Left renal pelvis (tissue), 4 donors: ENCODE data around the gene C11orf86. TPM values are rescaled to one million over a fixed set of nuclear protein-coding genes. Genes with fewer than 3 reads are reported as not detected.

Source experiments
- DNase-seq, 4 donors: peaks; one replicate each; pipeline ENCODE4 v3.0.0-alpha.2; 2013; ENCODE audit warnings: low read depth in 4 of 4, low spot score in 3 of 4
- polyA plus RNA-seq, 4 donors: library from polyadenylated mRNA; unstranded; fragments of 120-200 nt; gene quantifications; one replicate each; pipeline ENCODE4 v1.2.1, GENCODE V29; 2013; ENCODE audit not compliant: insufficient read length in 4 of 4

C11orf86 gene
- polyA plus RNA-seq, 4 donors: not detected

DNA sequence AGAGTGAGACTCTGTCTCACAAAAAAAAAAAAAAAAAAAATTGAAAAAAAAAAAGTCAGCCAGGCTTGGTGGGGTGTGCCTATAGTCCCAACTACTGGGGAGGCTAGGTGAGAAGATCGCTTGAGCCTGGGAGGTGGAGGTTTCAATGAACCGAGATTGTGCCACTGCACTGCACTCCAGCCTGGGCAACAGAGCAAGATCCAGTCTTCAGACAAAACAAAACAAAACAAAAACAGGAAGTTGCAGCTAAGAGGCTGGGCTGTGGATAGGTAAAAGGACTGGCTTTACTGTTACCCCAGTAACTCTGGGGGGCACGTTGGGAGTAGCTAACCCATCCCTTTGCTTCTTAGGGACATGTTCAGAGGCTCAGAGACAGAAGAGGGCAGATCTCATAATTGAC, 10.6 kb upstream of the C11orf86 start:
- no peak for DNase-seq

DNA sequence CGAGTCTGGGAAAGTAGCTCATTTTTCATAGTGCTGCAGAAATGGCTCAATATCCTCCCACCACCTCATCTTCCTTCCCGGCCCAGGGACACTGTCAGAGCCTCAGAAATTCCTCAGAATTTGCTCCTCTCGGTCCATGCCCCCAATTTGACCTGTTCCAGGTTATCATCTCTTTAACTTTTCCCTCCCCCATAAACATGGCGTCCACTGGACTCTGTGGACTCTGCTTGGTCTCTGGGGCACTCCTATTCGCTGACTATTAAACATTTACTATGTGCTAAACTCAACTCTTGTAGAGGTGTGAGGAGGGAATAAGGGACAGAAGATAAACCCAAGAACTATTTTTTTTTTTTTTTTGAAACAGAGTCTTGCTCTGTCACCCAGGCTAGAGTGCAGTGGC, 8.8 kb upstream of the C11orf86 start:
- DNase-seq: no peak

DNA sequence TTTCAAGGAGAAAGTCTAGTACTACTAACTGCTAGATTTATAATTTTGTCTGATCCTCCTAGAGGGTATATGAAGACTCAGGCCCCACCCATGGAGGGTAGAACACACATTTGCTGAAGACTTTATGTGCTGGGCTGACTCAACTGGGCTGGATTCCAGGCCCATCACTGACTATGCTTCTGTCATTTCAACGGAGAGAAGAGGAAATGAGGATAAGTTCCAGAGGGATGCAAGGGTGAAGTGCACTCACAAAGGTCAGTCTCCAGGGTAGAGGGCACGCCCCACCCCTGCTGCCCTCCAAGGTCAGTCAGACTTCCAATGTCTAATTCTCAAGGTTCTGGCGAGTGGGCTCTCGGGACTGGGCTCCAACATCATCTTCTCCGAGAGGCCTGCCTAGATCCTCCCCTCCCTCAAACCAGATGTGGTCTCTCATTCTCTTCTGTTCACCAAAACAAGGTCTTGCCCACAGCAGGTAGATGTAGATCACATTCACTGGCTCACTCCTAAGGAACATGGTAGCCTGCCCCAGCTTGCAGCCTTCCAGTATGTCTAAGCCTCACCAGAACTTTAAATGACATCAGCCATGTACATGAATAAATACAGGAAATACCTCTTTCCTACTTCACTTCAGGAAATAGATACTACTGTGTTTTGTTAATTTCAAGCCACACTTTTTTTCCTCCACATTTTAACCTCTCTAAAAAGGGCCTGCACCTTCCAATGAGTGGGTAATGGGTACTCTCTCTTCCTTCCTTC, 7.3 kb upstream of the C11orf86 start:
- DNase-seq: no peak

DNA sequence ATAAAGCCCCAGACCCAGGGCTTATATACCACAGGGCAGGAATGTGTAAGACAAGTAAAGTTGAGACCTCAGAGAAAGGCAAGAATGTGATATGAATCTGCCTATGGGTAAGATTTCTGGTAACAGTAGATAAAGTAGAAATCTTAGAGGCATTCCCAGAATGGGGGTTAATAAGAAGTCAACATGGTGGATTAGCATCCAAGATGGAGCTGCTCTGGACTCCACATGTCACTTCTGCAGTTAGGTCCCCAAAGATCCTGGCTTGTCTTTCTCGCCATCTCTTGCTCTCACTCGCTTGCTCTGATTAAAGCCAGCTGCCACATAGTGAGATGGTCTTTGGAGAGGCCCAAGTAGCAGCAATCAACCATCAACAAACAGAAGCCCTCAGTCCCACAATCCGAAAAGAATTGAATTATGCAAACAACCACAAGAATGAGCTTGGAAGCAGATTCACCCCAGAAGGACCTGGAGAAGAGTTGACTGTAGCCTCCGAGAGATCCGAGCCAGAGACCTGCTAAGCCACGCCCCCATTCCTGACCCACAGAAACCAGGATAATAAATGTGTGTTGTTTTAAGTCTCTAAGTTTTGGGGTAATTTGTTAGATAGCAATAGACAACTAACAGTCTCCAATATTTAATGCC, 5.4 kb upstream of the C11orf86 start:
- no peak for DNase-seq

DNA sequence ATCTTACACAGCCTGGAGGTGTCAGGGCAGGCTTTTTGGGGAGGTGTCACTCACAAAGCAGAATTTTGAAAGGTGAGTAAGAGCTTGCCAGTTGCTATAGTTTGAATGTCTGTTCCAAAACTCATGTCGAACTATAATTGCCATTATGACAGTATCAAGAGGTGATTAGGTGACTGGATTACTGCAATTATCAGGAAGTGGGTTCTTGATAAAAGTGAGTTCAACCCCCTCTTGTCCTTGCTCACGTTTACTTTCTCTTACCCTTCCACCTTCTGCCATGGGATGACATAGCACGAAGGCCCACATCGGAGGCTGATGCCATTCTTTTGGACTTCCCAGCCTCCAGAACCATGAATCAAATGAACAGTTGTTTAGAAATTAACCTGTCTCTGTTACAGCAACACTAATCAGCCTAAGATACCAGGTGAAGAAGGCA, 4.7 kb upstream of the C11orf86 start:
- no peak for DNase-seq

DNA sequence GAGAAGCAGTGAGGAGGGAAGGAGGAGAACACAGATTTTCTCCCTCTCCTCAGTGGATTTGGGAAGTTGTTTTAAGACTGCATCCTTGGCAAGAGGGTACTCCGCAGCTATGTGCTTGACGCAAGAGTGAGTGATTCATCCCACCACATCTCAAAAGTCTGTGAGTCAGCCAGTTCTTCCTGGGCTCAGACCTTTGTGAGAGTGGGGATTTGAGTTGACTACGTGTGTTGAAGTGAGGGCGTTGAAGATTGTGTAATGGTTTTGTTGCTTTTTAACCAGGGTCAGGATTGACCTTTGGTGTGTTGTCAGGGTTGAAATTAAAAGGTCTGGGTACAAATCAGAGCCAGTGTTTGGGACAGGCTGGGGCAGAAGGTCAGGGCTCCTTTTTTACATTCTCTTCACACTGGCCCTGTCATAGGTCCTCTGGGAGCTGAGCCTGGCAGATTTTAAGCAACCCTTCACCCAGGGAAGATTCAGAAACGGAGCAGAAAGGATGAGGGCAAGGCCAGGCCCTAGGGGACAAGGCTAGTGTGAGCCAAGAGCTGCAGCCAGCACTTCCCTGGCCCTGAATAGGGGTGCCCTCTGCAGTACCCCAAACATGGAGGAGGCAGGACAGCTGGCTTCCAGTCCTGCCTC, 4.2 kb upstream of the C11orf86 start:
- DNase-seq: no peak

DNA sequence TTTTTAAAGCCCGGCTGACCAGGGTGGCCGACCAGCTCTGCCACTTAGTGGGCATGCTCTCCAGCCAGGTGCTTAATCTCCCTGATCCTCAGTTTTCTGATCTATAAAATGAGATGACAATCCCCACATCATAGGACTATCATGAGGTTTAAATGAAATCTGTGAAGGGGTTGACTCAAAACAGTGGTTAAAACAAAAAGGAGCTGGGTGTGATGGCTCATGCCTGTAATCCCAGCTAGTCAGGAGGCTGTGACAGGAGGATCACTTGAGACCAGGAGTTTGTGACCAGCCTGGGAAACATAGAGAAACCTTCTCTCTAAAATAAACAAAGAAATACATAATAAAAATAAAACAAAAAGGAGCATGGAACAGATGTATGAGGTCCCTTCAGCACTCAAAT, 3.6 kb upstream of the C11orf86 start:
- no peak for DNase-seq

DNA sequence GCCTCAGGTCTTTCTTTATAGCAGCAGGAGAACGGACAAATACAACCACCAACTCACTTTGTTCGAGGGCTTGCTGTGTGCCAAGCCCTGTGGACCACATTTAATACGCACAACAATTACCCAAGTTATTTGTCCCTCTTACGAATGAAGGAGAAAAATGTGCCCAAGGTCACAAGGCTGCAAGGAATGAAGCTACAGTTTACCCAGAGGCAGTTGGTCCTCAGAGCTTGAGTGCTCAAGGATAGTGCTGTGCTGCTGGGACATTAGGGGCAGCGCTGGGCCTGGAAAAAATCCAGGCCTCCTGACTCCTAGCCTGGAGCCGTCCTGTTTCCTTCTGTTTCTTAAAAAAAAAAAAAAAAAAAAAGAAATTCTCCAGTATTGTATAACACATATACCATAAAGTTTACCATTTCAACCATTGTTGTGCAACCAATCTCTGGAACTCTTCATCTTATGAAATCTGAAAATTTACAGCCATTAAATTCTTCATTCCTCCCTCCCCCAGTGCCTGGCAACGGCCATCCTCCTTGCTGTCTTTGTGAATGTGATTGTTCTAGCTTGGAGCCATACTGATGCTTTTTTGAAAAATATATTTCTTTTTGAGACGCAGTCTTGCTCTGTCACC, 1.0 kb upstream of the C11orf86 start:
- no peak for DNase-seq

DNA sequence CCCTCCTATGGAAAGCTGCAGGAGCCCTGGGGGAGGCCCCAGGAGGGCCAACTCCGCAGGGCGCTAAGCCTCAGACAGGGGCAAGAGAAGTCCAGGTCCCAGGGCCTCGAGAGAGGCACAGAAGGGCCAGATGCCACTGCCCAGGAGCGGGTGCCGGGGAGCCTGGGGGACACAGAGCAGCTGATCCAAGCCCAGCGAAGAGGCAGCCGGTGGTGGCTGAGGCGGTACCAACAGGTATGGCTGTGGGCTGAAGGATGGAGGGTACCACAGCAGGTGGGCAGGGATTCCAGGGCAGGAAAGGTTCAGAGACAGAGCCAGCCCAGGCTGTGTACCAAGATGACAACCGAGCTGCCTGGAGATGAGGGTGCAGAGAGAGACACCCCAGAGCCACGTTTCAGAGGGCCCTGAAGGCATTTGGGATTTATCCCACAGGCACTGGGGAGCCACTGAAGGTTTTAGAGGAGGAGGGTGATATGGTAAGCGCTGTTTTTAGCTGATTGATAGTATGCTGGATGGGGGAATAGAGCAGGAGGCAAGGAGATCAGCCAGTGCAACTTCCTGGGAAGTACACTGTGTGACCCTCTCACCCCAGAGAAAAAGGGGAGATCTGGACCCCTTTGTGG, 412 bp downstream of the C11orf86 start:
- DNase-seq: no peak

DNA sequence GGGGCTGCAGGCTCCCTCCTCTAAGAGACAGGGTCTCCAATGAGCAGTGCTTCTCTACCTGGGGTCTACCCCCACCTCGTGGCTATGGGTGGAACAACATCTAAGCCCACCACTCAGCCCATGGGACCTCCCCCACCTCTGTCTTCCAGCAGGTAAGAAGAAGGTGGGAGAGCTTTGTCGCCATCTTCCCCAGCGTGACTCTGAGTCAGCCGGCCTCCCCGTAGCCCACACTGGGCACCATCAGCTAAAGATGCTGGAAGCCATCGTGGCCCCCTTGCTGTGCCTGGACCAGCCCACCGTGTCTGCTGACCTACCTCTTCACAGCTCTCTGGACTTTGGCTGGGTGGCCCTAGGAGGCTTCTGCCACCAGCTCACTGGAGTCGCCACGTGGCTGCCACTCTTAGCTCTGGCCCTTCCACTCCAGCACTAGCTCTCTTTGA, 944 bp downstream of the C11orf86 start:
- no peak for DNase-seq

DNA sequence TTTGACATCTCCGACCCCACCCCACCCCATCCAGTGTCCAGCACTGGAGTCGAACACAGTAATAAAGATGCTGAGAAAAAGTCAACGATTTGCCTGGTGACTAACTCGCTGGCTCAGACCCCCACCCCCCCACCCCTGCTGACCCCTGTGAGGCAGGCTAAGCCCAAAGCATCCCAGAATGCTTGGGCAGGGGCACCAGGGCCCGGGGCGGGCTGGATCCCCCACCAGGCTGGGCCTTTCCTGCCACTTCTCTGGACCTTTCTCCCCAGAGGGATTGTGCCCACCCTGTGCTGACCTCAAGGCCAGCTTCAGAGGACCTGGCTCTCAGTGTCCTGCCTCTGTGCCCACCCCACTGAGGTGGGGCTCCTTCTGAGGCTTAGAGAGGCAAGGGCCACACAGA, 1.8 kb downstream of the C11orf86 start:
- DNase-seq: no peak

DNA sequence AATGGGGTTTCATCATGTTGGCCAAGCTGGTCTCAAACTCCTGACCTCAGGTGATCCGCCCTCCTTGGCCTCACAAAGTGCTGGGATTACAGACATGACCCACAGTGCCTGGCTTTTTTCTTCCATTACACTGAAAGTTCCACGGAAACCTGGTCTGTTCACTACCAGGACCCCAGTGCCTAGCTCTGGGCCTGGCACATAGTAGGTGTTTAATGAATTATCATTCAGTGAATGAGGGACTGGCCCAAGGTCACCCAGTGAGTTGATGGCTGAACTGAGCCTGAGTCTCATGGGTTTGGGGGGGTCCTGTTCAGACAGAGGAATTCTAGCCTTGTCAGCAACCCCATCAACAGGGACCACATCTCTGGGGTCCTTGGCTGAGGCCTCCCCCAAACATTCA, 3.1 kb downstream of the C11orf86 start:
- no peak for DNase-seq

DNA sequence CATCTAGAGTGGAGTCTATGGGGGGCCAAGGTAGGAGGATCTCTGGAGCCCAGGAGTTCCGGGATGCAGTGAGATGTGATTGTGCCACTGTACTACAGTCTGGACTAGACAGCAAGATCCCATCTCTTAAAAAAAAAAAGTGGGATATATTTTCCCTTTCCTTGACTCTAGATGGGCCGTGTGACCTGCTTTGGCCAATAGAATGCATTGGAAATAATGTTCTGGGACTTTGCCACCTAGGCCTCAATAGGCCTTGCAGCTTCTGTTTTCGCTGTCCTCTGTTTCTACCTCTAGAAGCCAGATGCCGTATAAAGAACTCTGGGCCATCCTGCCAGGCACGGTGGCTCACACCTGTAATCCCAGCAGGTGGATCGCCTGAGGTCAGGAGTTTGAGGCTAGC, 3.6 kb downstream of the C11orf86 start:
- DNase-seq: no peak

DNA sequence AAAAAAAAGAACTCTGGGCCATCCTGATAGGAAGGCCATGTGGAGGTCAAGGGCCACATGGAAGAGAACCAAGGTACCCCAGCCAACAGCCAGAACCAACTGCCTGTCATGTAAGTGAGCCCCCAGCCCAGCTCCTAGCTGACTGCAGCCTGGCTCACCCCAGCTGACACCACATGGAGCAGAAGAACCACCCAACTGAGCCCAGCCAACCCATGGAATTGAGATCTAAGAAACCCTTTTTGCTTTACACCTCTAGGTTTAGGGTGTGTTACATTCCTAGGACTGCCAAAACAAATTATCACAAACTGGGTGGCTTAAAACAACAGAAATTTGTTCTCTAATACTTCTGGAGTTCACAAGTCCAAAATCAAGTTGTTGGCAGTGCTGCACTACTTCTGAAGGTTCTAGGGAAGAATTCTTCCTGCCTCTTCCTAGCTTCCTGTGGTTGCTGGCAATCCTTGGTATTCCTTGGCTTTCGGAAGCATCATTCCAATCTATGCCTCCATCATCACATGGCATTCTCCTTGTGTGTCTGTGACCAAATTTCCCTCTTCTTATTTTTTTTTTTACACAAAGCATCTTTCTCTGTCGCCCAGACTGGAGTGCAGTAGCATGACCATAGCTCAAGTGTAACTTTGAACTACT, 4.4 kb downstream of the C11orf86 start:
- DNase-seq: no peak

DNA sequence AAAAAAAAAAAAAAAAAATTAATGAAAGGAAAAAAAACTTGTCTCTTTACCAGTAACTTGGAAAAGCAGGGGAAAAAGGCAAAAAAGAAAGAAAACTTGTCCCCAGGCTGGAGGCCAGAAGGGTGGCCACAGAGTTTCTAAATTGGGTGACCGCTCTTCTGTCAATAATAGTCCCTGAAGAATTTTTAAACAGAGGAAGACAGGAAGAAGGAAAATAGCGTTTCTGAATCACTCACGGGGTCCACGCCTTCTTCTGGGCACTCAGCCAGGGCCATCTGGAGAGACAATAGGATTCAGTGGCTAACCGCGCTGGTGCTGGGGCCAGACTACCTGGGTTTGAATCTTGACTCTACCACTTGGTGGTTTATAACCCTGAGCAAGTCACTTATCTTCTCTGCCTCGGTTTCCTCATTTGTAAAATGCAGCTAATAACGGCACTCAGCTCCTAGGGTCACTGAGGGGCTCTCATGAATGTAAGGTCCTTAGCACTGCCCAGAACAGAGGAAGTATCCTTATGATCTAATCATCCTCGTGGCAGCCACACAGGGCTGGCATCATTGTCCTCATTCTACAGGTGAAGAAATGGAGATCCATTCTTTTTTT, 7.0 kb downstream of the C11orf86 start:
- DNase-seq: no peak

DNA sequence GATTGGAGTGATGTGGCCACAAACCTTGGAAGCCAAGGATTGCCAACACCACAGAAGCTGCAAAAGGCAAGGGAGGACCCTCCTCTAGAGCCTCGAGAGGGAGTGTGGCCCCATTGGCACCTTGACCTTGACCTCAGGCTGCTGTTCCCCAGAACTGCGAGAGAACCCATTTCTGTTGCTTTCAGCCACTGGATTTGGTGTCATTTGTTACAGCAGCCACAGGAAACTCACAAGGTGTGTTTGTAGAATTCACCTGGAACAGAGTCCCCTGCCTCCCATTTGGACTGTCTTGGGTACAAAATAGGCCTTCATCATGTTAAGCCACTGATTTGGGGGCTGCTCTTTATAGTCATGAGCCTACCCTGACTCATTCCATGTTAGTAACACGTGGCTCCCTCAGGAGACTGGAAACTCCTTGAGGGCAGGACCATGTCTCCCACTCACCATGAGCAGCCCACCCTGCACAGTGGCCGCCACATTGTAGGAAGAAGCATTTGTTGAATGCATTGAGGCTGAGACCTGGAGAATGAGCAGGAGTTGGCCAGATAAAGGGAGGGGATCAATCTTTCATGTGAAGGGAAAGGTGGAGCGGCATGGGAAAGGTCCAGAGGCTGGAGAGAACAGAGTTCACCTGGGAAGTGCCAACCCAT, 8.3 kb downstream of the C11orf86 start:
- no peak for DNase-seq

DNA sequence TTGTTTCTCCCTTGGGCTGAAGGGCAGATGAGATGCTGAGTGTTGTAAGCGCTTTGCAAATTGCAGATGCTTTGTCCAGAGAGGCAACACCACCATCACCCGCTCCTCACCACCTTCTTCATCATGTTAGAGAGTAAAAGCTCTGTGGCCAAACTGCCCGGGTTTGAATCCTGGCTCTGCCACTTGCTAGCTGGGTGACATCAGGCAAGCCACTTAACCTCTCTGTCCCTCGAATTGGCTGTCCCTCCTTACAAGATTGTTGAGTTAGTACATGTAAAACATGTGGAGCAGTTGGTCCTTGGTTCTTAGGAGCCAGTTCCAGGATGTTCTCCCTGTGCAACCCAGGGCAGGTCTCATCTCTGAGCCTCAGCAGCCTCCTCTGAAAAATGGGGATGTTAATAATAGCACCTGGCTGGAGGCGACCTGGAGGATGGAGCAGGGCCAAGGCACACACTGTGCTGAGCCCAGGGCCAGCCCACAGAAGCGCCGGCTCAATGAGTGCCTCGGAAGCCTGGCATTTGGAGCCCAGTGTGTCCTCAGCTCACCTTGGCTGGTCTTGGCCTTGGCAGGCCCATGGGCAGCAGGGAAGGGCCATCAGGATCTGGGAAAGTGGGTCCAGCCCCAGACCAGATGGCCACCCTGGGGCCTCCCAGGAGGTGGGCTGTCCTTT, 10.5 kb downstream of the C11orf86 start:
- no peak for DNase-seq

DNA sequence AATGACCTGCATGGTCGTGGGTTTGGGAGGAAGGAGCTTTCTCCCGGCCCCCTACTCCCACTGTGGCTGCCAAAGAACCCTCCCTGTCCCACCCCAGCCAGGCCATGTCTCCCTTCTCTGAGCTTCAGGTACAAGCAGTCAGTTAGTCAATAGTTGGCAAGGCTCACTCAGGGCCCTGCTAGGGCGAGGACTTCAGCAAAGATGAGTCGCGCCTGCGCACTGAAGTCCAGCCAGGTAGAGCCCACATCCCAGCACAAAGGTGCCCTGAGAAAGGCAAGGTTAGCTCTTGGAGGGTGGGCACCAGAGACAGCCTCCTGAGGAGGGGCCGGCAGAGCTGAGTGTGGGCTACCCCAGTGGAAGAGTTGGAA, 11.1 kb downstream of the C11orf86 start:
- DNase-seq: no peak

DNA sequence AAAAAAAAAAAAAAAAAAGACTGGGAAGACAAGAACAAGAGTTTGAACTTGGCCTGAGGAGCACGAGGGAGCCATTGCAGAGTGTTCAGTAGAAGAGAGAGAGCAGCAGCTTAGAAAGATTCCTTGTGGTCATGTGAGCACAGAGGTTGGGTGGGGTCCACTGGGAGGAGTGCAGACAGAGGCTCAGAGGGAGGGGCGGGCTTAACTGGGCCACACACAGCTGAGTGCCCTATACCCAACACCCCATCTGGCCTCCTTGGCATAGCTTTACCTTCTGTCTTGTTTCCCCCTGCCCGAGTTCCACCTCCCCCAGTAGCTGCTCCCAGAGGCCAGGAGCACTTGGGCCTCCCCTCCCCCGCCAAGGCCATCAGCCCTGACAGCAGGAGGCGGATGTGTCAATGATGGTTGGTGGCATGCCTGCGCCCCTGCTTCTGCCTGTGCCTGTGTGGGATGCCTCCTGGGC, 12.1 kb downstream of the C11orf86 start:
- DNase-seq: no peak
